NCI-H1417 (cell line): Measurements from ENCODE around the gene ATP5F1D.

Experiments
- DNase-seq, 3 experiments: peaks; one replicate each; lab custom pipeline; 2025; lab: John Stamatoyannopoulos, UW

Gene ATP5F1D

DNA sequence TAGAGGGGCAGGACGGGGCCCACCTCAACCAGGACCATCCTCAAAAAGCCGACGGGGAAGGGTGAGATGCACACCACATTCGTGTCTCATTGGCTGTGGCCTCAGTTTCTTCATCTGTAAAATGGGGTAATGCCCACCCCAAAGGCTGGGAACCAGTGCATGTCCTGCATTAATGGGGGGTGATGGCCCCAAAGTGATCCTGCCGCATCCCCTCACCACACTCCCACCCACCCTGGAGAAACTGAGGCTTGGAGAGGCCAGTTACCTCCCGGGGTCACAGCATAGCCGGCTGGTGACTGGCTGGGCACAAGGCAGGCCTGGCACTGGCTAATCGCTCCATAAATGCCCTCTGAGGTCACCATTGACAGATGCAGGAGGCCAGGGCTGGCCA, 6.2 kb downstream of the ATP5F1D start:
- DNase-seq: no peak

DNA sequence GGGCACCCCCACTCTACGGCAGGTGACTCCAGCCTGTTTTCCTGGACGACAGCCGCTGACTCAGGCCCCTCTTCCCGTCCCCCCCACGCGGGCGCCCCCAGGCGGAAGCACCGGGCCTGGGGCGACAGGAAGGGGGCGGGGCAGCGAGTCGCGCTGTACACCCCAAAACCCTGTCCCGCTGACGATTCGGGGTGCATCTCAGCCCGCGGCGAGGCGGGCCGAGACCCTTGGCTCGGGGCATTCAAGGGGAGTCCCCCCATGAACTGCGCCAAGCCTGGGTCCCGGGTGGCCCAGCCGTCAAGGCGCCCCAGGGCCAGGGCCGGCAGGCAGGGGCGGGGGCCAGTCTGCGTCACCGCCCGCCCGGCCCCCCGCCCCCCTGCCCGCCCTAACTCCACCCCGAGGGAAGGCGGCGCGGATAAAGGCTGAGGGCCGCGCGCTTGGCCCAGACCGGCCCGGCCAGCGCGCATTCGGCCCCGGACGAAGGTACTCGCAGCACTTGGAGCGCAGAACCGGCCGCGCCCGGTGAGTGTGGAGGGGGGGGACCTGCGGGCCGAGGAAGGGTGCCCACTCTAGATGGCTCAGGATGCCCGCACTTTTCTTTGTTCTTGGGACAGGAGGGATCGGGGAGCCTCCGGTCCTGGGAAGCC, 6.7 kb downstream of the ATP5F1D start, which contains the start of gene MIDN:
Gene MIDN, plus strand, starts transcription at position 445 of the 647 bp plus-strand sequence. CDS start 1,714 bp downstream, outside the sequence.
- DNase-seq: peak; percentile 84 to 94 (median 93)

- DNase-seq: peak; percentile 91 to 96 (median 95)
Observed at GRCh38 chr19:1248786-1249297, 7.3 kb downstream of the ATP5F1D start.

- DNase-seq: peak; percentile 98
Observed at GRCh38 chr19:1249298-1249989, 7.9 kb downstream of the ATP5F1D start.

DNA sequence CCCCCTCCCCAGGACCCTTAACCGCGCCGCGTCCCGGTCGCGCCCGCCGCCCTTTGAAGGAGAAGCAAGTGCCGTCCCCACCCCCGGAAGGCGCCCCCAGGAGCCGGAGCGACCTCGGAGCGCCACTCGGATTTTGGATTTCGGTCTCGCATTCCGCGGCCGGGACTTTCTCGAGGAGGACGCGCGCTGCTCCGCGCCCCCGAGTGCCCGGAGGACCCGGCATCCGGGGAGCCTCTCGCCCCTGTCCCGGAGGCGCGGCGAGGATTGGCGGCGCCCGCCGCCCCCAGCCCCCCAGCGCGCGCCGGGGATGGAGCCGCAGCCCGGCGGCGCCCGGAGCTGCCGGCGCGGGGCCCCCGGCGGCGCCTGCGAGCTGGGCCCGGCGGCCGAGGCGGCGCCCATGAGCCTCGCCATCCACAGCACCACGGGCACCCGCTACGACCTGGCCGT, 8.5 kb downstream of the ATP5F1D start:
- no peak for DNase-seq

- DNase-seq: peak; percentile 57 to 96 (median 94)
Observed at GRCh38 chr19:1250437-1251260, 9.1 kb downstream of the ATP5F1D start.

DNA sequence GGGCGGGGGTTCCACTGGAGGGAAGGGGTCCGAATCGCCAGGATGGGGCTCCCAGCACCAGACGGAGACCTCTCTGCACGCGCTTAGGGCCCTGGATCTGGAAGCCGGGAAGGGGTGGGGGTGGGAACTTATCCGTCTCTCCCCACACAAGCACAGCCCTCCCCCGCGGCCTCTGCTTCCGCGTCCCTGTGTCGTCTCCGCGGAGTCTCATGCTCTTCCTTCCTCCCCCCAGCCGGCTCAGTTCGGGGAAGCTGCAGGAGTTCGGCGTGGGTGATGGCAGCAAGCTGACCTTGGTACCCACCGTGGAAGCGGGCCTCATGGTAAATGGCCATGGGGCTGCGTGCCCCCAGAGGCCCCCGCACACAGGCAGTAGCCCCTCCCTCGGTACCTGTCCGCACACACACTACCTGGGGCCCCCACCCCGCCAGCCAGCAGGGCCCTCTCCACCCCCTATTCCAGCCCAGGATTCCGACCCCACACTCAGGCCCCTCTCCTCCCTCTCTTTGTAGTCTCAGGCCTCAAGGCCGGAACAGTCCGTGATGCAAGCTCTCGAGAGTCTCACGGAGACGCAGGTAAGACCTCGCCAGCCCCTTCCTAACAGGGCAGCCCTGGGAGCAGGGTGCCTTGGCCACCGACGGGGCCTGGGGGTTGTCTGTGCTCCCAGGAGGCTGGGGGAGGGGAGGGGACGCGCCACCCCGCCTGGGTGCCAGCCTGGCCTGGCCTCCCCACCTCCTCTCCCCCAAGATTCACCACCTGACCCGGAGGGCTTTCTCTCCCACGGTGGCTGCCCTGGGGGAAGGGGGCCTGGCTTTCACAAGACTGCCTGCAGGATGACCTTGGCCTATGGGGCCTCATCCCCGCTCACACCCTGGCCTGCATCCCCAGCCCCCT, 10.0 kb downstream of the ATP5F1D start:
- peak in 2 of 3 experiments; percentile 78 to 79 for DNase-seq

DNA sequence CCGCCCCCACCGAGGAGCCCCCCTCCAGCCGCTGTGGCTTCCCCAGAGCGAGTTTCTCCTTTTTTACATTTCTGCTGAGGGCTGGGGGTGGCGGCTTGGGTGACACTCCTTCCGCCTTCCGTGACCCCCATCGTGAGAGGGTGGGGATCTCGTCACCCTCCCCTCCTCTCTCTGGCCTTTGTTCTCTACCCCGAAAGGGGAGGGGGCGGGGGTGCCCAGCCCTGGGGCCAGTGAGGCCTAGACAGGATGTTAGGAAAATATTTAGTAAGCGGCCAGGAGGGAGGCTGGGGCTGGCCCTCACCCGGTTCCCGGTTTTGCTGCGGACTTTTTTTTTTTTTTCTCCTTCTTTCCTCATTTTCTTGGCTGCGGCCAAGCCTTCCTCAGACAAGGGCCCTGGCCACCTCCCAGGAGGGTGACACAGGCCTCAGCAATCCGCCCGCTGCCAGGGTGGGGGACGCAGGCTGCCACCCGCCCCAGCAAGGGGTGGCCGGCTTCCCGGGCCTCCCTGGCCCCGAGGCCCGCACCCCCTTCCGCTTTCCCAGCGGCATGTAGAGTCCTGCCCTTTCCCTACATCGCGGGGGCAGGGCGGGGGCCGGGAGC, 10.8 kb downstream of the ATP5F1D start:
- peak in 2 of 3 experiments; percentile 73 to 81 for DNase-seq

DNA sequence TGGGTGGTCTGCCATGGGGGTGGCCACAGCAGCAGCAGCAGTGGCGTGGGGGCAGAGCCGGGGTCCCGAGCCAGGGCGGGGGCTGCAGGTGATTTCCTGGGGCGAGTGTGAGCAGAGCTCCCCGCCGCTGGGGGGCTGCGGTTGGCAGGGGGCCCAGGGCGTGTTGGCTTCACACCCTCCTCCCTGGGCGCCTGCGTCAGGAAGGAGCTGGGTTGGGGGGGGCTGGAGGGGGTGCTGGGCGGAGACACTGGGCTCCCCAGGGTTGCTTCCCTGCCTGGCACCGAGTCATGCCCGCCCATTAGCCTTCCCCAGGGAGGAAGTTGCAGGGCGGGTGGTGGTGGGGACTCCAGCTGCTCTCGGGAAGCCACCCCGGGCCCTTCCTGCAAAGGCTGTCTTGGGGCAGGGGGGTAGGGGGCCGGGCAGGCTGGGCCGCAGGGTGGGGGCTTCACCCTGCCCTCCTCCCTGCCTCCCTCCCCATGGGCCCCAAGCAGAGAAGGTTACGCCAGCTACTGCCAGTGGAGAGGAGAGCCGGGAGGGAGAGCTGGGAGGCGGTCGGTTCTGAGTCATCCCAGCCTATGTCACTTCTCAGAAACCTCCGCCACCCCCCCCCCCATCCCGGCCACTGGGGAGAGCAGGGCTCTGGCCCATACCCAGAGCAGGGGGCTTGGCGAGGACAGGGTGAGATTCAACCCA, 11.4 kb downstream of the ATP5F1D start:
- DNase-seq: peak in 2 of 3 experiments; percentile 83 to 89

DNA sequence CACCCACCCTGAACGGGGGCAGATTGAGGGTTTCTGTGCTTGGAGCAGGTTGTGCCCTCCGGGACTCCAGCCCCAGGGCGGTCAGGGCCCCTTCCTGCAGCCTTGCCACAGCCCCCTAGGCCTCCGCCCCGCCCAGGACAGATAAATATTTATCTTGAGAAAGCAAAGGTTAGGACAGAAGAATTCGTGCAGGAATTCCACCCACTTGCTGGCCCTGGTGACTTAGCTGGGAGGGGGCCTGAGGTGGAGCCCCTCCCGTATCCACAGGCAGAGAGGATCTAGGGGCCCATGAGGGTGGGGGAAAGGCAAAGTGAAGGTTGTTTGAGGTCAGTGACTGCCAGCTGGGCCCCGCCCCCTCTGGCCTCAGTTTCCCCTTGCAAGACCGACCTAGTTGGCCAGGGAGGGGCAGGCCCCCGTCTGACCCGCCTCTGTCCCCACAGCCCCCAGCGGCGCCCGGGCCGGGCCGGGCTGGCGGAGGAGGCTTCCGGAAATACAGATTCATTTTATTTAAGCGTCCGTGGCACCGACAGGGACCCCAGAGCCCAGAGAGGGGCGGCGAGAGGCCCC, 12.0 kb downstream of the ATP5F1D start:
- DNase-seq: no peak

DNA sequence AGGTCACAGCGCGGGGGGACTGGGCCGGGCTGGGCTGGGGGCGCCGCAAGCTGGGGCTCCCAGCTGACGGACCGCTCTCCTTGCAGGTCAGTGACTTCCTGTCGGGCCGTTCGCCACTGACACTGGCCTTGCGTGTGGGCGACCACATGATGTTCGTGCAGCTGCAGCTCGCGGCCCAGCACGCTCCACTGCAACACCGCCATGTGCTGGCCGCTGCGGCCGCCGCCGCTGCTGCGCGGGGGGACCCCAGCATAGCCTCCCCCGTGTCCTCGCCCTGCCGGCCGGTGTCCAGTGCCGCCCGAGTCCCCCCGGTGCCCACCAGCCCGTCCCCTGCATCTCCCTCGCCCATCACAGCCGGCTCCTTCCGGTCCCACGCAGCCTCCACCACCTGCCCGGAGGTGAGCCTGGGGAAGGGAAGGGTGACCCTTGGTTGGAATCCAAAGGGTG, 12.6 kb downstream of the ATP5F1D start:
- no peak for DNase-seq

DNA sequence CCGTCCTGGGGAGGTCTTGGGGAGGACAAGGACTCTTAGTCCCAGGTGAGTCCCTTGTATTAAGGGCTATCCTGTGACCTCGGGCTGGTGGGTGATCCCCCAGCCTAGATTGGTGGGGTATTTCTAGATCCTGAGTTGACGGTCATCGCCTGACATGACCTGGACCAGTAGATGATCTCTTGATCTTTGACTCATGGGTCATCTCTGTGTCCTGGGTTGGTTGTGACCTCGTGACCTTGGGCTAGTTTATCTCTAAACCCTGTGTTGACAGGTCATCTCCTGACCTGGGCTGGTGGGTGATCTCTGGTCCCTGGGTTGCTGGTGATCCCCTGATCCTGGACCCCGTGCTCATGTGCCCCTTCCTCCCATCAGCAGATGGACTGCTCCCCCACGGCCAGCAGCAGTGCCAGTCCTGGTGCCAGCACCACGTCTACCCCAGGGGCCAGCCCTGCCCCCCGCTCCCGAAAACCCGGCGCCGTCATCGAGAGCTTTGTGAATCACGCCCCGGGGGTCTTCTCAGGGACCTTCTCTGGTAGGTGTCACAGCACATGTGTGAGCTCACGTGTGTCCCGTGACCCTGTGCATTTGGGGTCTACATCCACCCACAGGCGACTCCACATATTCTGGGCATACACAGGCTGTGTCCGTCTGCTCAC, 13.1 kb downstream of the ATP5F1D start:
- DNase-seq: no peak

DNA sequence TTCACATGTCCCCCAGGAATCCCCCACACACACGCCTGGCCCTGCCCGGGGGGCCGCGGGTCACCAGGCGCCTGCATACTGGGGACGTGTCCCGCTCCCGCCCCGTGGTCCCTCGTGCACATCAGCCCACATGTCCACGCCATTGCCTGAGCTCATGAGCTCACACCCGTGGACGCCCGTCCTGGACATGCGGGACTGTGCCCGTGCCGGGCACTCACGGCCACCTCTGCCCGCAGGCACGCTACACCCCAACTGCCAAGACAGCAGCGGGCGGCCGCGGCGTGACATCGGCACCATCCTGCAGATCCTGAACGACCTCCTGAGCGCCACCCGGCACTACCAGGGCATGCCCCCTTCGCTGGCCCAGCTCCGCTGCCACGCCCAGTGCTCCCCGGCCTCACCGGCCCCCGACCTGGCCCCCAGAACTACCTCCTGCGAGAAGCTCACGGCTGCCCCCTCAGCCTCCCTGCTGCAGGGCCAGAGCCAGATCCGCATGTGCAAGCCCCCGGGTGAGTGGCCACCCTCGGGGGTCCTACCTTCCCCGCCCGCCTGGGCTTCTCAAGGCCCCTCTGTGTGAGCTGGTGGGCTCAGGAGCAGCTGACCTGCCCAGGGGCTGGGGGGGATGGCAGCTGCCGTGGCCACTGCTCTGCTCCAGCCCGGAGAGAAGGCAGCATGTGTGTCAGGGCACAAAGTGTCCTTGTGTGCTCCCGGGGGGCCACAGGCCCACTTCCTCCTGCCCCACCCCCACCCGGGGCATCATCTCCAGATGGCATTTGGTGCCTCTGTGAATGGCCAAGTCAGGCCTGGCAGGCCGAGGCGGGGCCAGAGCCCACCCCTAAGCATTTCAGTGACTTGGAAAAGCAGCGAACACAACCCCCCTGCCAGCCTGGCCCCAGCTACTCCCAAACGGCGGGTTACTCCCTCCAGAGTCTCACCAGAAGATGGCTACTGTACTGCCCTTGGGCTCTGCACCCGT, 13.9 kb downstream of the ATP5F1D start:
- no peak for DNase-seq

DNA sequence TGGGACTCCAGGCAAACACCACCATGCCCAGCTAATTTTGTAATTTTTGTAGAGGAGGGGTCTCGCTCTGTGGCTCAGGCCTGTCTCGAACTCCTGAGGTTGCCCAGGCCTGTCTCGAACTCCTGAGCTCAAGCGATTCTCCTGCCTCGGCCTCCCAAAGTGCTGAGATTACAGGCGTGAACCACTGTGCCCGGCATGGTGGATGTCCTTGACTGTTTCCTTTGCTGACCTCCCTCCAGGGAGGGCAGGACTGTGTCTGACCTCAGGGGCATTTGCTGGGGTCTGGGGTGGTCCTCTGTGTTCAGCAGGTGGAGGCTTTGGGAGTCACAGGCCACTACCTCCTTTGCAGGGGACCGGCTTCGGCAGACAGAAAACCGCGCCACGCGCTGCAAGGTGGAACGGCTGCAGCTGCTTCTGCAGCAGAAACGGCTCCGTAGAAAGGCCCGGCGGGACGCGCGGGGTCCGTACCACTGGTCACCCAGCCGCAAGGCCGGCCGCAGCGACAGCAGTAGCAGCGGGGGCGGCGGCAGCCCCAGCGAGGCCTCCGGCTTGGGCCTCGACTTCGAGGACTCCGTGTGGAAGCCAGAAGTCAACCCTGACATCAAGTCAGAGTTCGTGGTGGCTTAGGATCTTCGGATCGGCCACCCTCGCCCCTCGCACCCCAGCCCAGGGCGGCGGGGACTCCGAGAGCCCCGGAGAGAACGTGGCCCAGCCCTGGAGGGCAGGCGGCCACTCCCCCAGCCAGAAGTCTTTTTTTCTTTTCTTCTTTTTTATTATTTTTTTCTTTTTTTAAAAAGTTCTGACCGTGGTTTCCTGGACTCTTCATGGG, 15.3 kb downstream of the ATP5F1D start:
- no peak for DNase-seq

- no peak for DNase-seq
Observed at GRCh38 chr19:1257475-1258162, 16.1 kb downstream of the ATP5F1D start.

GRCh38 chr19:1258163-1258492, 16.6 kb downstream of the ATP5F1D start:
- DNase-seq: no peak
